Posterior cingulate gyrus (tissue), 11 donors: ENCODE measurements around the gene CREB5.

Experiments
- DNase-seq, 10 donors: peaks; one replicate each; pipeline versions ENCODE4 v3.0.0 to v3.0.0-alpha.2; 2020 to 2021; ENCODE audit warnings: mixed read lengths in 3 of 10
- intact Hi-C: fragments of 100-400 bp; cut with DNase I; formaldehyde crosslinking; loops from one replicate; pipeline ENCODE4 v1.15.1; 2023

The CREB5 gene

DNA sequence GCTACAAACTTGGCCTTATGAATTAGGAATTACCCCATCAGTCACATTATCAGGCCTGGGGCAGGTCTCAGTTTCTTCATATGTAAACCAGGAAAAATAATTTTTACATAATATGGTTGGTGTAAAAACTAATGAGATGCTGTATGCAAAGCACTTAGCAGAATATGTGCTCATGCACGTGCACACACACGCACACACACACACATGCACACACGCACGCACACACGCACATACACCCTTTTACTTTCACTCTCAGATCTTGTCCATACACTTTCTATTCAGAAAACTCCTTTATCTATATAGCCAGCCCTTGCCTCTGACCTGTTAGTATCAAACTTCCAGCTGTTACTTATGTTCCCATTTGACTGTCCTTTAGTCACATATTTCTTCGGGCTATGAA is 92.7 kb downstream of the CREB5 start:
- DNase-seq: no peak
- intact Hi-C loops: loop anchor here (10.0 kb wide), 1 partner anchor 120 kb away; no protein-coding TSS in a partner anchor

DNA sequence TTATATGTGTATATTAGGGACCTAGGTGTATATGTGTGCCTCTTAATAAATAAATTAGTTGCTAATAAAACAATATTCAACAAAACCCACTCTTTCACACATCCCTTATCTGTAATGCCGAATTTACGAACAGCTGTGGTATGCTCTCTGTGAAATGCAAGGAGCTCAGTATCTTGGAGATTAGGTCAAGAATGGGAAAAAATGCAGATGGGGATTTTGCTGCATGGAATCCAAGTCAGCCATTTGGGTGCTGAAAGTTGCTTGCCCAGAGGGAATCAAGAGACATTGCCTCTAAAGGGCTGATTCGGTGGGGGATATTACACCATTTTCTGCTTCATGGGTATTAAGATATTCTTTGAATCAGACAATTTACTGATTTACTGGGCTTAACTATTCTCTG is 93.5 kb downstream of the CREB5 start:
- intact Hi-C loops: loop anchor here (10.0 kb wide), 1 partner anchor 119 kb away; no protein-coding TSS in a partner anchor
- no peak for DNase-seq

DNA sequence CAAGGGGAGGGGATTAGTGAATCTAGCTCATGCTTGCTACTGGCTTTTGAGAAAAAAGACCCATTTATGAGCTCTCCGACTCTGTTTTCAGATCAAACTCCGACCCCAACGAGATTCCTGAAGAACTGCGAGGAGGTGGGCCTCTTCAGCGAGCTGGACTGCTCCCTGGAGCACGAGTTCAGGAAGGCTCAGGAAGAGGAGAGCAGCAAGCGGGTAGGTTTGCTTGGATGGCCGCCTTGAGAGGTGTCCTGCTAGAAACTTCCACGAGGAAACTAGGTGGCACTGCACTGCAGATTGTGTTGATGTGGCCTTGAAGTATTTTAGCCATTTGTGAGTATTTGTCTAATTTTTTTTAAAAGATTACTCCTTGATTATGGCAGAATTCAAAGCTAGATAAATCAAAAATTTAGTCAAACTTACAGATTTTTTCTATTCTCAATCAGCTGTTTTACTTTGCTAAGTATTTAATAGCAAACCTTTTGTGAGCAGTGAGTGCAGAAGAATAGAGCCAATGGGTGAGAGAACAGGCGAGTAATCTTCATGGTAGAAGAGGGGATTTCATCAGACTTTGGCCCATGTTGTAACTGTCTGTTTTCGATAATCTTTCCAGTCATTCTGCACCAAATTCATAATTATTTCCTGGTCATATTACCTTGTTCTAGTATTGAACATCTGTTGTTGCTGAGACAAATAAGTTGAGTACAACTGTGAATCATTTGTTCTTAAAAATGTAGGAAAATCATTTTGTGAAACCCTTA is 95.4 kb downstream of the CREB5 start:
- intact Hi-C loops: loop anchor here (10.0 kb wide), 1 partner anchor 117 kb away; no protein-coding TSS in a partner anchor
- no peak for DNase-seq

DNA sequence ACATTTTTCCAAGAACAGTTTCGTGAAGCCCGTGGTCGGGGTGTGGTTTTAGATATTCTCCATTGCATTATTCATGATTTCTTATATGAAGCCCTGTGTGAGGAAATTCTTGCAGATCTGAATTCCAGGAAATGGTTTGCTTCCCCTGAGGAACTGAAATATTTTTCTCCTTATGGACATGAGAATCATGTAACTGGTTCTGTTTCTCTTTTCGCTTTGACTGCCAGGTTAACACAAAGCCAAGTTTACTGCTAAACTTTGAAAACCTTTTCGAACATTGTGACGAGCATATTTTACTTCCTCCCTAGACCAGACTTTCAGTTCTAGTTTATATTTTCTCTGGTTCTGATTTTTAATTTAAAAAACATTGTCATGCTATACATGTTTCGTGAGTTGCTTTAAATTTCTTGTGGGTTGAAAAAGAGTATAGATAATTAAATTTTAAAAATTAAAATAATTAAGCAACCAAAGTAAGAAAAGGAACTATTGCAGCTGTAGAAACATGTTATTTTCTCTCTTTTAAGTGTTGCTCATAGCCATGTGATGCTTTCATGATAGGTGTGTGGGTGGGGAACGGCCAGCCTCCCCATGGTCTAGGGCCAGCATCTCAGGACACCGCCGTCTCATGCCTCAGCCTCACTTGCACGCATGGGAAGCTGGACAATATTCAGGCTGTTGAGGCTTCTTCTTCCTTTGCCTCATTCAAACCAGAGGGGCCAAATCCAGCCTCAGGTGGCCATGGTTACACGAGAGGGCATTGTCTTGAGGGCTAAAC is 97.1 kb downstream of the CREB5 start:
- DNase-seq: no peak
- intact Hi-C loops: loop anchor here (10.0 kb wide), 1 partner anchor 115 kb away; no protein-coding TSS in a partner anchor

DNA sequence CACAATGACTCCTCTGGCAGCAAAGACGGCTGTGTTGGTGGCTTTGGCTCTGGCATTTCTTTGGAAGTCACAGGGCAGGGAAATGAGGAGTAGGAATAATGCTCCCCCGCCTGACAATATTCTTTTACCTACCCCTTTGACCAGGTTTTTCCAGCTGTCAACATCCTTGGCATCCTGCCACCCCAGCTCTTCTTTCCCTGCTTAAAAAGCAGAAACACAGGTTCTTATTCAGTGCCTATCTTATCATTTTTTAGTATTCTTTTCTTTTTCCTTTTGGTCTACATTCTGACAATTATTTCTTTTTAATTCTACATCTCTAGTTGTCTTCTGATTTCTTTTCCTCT is 97.7 kb downstream of the CREB5 start:
- DNase-seq: no peak
- intact Hi-C loops: no loop called here

DNA sequence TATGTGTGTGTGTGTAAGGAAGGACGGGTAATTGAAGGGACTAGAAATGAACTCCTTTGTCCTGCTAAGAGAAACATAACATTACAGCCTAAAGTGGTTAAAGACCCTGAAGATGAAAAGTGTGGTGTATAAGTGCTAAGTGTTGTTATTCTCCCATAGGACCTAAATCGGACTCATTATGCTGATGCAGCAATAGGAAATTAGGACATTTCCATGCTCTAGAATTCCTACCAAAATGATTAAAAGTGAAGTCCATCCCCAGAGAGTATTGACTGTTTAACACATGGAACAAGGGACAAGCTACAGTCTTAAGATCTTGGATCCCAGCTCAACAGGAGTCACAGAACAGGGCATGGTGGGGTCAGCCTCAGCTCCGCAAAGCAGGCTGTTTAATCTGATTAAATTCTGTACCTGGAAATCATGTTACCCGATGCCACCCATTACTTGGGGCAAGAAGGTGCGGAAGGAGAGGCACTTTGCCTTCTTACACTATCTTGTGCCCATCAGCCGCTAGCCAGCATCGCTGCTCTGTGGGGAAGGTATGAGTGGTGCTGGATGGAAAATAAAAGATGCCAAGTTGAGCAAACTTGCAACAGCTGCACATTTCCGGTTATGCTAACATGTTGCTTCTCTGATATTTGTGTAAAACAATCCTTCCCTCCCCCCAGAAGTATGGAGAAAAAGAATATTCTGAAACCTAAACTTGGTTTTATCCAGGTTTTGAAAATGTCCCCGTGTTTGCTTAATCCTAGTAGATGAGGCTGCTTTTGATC is 100.5 kb downstream of the CREB5 start:
- DNase-seq: no peak
- intact Hi-C loops: no loop called here

DNA sequence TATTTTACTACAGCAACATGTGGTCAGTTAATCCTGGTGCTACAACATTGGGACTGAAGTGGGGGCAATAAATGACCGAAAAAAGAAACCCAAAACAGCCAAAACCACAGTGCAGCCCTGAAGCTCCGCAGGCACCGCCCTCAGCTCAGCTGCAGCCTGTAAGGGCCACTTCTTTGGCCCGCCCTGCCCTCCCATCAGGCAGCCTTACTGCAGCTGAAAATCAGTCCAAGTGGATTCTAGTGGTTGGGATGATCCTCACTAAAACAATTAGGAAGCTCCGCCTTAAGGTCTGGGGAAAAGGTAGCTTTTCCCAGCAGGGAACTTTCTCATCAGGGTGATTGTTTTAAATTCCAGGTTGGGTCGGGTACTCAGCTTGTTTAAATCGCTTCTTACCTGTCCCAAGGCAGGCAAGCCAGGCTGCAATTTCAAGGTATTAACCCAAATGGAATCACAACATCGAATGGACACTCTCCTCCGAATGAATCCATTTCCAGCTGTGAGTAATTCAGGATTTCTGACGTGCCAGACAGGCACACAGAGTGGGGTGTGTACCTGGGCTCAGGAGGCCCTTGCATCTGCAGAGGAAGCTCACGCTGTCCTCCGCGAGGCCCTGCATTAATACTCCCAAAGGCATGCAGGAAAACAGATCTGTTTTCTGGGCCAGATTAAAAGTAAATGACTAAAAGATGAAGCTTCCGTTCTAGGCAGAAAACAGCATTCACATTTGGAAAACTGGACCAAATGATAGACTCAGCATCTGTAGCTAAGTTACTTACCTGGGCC is 104.3 kb downstream of the CREB5 start:
- intact Hi-C loops: no loop called here
- no peak for DNase-seq

DNA sequence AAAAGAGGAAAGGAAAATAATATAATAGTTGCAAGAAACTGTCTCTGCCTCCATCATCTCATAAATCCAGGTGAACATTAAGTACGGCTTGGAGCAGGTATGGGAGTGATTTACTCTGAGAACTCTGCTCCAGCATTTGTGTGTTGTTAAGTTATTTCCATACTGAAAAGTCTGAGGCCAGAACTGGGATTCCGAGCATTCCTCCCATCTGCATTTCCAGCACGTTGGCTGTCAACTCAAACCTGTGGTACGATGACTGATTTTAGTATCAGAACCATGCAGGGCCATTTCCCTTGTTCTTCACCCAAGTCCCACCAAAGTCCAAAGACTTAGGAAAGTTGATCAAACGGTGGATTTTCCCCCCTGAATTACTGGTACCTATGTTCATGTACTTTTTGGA is 104.9 kb downstream of the CREB5 start:
- no peak for DNase-seq
- intact Hi-C loops: no loop called here

DNA sequence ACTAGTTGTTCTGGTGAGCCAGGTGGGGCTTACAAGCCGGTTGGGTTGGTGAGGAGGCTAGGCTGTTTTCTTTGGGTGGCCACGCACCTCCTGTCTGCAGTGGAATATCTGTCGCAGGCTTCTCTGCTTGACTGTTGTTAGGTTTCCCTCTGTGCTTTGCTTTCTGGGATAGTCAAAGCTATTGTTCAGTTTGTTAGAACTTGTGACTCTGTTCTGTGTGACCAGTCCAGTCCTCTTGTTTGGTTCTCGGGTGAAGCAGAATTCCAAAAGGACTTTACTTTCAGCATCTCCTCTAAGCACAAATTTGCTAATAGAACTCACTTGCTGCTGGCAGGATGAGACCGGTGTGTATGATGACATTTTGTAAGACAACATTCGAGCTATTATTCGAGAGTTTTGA is 105.3 kb downstream of the CREB5 start:
- DNase-seq: no peak
- intact Hi-C loops: no loop called here

DNA sequence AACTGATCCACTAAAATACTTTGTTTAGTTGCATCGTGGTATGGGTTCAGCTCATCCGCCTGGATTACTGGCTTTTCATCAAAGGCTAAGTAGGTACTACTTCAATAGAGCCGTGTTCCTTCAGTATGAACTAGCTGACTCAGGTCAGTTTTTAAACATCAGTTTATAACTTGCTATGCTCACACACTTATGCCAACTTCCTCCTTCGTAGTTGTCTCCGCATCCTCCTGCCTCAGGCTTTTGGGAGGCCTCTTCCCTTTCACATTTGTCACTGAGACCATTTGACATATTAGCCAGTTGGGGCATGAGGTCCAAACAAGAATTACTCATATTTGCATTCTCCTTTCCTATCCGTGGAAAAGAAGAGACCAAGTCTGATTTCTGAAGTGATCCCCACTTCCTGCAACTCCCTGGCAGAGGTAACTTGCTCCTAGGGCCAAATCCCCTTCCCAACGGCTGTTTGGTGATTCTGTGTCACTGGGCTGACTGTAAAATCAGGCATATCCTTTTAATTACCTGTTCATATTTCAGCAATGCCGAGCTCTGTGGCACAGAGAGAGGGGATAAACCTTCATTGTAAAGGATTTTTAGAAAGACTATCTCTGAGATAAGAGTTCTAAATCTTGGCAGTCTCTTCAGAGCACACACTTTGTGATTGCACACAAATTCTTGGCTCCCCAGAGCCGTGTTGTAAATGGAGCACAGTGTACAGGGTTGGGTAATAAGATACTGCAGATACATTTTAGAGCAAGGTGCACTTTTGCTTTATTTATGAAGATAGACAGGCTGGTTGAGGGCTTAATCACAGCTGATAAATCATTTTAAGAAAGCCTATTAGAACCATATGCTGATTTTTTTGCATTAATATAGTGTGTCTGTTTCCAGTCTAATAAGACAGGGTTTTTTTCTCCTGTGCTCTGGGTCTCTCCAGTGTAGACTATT is 108.0 kb downstream of the CREB5 start:
- intact Hi-C loops: no loop called here
- DNase-seq: no peak

DNA sequence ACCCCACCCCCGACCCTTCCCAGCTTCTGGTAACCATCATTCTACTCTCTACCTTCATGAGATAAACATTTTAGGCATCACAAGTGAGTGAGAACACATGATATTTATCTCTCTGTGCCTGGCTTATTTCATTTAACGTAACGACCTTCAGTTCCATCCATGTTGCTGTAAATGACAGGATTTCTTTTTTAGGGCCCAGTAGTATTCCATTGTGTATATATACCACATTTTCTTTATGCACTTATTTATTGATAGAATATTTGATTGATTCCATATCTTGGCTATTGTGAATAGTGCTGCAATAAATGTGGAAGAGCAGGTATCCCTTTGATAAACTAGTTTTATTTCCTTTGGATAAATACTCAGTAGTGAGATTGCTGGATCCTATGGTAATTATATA is 112.7 kb downstream of the CREB5 start:
- intact Hi-C loops: no loop called here
- DNase-seq: no peak

DNA sequence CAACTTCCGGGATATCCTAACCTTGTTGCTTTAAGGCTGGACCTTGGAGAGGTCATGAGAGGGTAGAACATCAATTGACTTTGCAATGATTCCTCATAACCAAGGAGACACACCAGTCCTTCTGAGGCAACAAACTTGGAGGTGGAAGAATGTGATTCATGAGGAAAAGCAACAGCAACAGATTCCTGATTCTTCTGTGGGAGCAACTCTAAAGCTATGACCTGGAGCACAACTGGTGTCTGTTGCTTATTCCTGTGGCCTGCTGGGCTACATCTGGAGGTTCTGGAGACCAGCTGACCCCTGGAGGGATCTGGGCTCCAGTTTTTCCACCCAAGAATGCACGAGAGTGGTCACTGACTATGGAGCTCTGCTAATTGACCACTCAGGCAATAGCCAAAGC is 116.6 kb downstream of the CREB5 start:
- intact Hi-C loops: no loop called here
- no peak for DNase-seq

DNA sequence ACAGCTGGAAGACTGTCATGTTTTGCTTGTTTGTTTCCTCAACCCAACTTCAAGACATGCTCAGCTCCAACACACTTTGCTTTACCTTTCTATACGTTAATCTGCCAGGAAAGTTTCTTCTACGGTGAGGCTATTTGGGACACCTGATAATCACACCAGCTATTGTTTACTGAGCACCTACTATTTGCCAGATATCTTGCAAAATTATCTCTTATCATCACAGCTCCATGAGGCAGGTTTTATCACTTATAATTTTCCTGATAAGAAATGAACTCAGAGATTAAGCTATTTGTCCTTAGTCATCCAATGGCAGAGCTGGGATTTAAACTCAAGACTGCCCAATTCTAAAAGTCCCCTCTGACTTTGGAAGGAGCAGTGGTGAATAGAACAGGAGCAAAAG is 117.4 kb downstream of the CREB5 start:
- intact Hi-C loops: no loop called here
- DNase-seq: no peak

DNA sequence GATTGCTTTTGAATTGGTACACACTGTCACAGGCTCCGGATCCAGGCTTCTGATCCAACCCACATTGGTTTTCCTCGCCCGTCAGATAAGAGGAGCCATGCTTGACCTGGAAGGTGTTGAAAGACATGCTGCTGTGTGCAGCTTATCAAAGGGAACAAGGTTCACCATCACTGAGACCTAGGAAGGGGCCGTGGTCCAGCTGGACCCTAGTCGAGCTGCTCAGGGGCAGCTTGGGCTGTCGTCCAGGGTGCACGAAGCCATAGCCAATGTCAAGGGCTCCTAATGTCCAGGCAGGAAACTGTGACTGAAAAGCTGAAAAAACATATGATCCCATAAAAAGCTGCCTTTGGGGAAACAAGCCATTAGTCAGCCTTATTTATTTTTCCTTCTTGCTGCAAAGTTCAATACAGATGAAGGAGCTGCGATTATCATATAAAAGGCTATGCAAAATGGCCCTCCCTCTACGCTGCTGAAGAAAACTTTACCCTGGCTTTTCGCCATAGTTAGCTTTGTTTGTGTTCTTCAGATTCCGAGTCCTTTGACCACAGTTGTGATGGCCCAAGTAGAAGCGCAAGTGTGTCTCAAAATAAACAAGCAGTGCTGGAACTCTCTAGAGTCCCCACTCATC is 118.0 kb downstream of the CREB5 start:
- DNase-seq: no peak
- intact Hi-C loops: no loop called here

DNA sequence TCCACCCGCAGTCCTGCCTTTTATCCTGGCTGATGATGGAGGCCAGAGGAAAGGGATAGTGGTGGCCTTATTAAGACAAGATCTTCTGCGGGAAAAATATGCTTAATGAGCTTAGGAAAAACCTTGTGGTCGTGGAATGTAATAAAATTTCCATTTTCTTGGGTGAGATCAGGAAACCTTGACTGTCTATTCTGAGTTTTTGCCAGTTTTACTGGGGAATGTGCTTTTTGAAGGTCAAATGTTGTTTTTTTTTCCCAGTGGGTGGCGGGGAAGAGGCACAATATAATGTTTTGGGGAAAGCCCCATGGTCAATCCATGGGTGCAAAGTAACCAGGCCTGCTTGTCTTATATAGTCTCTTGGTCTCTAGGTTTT is 118.5 kb downstream of the CREB5 start:
- intact Hi-C loops: no loop called here
- DNase-seq: no peak

DNA sequence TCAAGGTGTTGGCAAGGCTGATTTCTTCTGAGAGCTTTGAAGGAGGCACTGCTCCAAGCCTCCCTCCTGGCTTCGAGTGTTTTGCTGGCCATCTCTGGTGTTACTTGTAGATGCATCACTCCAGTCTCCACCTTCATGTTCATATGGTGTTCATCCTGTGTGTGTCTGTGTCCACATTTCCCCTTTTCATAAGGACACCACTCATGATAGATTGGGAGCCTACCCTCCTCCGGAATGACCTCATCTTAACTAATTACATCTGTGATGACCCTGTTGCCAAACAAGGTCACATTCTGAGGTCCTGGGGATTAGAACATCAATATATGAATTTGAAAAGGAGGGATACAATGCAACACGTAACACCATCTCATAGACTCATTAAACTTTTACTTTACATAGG is 119.0 kb downstream of the CREB5 start:
- intact Hi-C loops: no loop called here
- no peak for DNase-seq

DNA sequence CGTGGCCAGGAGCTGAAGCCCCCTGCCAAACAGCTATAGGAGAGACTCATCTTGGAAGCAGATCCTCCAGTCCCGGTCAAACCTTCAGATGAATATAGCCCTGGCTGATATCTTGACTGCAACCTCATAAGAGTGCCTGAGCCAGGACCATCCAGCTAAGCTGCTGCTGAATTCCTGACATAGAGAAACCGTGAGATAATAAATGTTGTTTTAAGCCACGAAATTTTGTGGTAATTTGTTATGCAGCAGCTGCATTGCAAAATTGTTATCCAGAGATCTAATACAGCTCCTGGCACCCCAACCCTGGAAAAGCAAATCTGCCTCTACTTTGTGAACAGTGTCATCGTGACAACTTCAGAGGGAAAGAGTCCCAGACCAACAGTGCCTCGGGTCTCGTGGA is 119.9 kb downstream of the CREB5 start:
- intact Hi-C loops: no loop called here
- no peak for DNase-seq

DNA sequence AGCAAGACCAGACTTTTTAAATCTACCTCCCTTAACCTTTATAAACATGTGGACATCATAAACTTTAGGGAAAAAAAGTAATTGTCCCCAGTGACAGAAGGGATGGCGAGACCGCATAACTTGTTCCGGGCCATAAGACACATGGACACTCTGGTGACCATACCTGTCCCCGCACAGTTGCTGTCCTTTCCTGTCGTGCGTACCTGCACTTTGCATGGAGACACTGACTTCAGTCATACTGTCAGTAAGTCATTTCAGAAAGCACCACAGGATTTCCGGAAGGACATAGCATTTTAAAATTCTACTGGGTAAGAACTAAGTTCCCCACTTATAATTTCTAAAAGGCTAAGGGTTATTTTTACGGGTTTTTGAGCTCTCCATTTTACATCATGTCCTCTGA is 120.9 kb downstream of the CREB5 start:
- intact Hi-C loops: no loop called here

More for the DNA sequence above, 120.9 kb downstream of the CREB5 start:
- no peak for DNase-seq
